GM23248 (cell line): Measurements from ENCODE around the gene HK1.

ENCODE experiments used
- EZH2 ChIP-seq: fragments of 200-600 bp; sonication (generic); IDR thresholded peaks from 2 replicates; pipeline ENCODE4 v1.6.1; 2018; ENCODE audit warnings: antibody characterized with exemption, mild to moderate bottlenecking; ENCODE audit not compliant: insufficient read depth, poor library complexity, severe bottlenecking
- EZH2phosphoT487 ChIP-seq: fragments of 200-600 bp; sonication (generic); IDR thresholded peaks from 2 replicates; pipeline ENCODE4 v1.6.1; 2018; ENCODE audit warnings: antibody characterized with exemption, moderate library complexity, mild to moderate bottlenecking, low read depth; ENCODE audit not compliant: insufficient read depth

- TF ChIP-seq EZH2 = no peak
- no peak for TF ChIP-seq EZH2phosphoT487
Measured at GRCh38 chr10:69323622-69324021, 45.3 kb downstream of the HK1 start.
